ENCODE measurements around the gene RELN. TPM values are rescaled to one million over a fixed set of nuclear protein-coding genes. Genes with fewer than 3 reads are reported as not detected.
"Not testable (repeated sequence)": the region's sequence is repeated elsewhere in the genome, so short reads cannot be mapped to it uniquely, and the experiment has no call there.

Gene RELN
- total RNA-seq, 1 experiment from 2014 or later, result 0.63 TPM

DNA sequence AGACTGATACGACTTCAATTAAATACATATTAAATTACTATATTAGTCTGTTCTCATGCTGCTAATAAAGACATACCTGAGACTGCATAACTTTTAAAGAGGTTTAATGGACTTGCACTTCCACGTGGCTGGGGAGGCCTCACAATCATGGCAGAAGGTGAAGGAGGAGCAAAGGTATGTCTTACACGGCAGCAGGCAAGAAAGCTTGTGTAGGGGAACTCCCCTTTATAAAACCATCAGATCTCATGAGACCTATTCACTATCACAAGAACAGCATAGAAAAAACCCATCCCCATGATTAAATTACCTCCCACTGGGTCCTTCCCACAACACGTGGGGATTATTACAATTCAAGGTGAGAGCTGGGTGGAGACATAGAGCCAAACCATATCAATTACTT lies 92.6 kb downstream of the RELN start:
- DNase-seq (ENCODE audit: low read depth), result not testable (repeated sequence)

DNA sequence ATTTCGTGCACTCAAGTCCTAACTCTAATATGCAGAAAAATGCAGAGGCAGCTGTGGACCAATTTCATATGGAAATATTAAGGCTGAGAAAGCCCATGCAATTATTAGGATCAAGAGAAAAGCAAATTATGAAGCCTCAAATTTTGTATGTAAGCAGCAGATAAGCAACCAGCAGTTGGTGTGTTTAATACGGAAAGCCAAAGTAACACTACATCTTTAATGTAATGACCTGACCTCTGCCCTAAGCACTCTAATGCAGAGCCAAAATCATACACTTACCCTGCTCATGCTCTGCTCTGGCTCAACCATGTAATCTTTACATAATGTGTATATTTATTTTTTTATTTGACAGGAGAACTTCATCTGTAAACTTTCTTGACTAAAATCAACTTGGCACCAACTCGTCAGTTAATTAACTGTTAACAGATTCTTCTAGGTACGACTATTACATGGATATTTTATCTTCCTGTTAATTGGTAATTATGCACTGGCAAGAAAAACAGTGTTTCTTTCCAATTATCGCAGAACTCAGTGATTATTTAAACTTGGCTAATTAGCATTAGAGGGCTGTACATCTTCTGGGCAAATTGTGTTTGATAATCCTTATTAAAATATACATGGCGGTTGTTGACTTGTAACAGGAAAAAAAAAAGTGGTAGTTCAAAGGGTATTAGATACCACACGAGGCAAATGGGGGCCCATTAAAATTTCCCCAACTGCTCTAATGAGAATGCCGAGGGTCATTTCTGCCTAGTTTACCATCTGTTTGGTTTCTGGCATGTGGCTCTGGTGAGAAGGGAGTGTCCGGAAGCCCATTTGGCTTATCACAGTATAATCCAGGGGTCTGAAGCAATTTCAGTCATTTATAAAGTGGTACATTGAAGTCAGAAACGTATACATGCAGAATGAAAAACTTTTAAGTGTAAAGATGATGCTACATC lies 94.5 kb downstream of the RELN start:
- DNase-seq (ENCODE audit: low read depth), result no peak

DNA sequence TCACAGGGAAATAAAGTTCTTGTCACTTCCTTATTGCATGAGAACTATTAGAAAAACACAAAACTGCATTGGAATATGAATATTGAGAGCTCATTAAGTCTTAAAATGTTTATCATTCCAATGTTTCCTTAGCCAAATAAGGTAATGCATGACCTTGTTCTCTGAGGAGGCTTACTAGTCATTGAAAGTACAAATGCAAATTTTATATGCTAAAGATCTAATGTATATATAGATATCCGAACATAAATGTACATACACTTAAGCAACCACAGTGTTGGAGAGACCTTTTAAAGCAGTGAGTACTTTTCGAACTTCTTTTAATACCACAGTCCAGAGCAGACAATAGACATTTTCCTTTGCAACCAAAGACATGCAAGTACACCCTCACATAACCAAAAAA lies 96.1 kb downstream of the RELN start:
- DNase-seq (ENCODE audit: low read depth), result no peak

DNA sequence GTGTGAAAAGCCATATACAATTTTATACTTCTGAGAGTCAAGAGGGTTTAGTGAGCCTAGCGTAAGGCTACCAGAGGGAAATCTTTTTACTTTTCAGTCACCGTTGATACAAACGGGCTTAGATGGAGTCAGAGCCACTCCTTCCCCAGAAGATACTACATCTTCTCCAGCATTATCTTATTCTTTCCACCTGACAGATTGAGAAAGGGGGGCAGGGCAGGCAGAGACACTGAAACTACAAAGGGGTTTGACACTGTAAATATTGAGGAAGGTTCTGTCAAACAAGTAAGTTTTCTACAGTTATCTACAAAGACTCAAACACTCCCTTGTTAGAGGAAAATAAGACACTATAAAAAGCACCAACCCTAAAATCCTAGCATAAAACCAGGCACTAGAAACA lies 100.0 kb downstream of the RELN start:
- DNase-seq (ENCODE audit: low read depth), result no peak

DNA sequence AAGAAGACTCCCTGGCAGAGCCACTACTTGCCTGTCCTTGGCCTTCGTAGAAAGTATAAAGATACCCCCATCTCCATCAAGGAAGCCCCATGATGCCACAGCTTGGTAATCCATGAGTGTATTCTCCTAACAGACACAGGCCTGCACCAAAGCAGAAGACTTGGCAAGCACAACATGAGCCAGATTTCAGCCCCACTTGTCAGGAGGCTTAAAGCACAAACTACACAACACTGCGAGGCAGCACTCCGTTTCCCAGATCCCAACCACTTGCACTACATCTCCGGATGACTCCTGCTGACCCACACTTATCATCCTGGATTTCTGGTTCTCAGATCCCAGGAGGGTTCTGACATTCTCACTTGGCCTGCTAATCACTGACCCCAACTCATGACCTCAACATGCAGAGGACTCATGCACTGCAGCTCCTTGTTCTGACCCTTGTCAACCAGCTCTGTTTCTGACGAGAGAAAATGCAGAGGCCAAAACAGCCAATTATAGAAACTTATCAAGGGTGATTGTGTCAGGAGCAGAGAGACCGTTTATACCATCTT lies 100.8 kb downstream of the RELN start:
- no peak for DNase-seq (ENCODE audit: low read depth)

DNA sequence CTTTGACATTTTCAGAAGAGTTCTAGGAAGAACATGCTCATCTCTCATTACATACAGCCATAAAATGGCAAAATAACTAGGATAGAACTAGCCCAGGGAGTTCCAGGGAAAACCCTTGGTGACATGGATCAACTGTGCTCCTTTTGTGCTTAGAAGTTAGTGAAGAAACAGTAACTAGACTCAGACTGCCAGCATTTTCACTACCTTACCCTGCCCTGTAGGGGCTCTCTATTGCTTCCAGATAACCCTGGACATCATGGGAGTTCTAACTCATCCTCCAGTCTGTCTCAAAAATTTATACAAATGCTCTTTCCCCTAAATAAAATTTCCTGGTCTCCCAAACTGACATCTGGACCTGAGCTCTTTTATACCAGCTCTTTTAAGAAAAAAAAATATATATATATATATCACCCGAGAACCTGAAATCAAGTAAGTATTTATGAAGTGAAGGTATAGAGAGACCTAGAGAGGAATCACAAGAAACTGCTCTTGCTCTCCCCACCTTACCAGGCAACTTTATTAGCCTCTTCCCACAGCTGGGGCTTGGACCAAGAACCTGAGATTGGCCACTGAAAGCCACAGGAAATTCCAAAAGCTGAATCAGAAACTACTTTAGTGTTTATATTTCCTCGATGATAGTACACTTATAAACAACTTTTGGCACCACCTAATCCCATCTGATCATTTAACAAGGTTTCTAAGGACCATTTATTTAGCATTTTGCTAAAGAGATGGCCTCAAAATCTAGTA lies 101.4 kb downstream of the RELN start:
- DNase-seq (ENCODE audit: low read depth), result no peak

DNA sequence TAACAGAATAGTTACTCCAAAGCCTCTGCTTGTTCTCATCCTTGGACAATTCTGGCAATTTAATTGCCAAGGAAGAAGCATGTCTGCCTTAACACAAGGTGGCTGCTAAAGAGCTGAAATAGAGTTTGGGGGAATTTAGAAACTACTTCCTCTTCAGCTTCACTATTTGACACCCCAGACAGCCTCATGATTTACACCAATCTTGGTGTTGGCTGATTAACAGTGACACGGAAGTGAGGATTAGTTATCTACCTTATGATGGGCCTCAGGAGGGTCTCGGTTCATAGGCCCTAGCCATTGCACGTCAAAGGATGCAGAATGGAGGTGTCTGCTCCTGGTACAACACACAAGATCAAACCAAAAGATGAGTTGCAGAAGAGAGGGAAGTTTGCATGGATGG lies 102.4 kb downstream of the RELN start:
- DNase-seq (ENCODE audit: low read depth), result no peak

DNA sequence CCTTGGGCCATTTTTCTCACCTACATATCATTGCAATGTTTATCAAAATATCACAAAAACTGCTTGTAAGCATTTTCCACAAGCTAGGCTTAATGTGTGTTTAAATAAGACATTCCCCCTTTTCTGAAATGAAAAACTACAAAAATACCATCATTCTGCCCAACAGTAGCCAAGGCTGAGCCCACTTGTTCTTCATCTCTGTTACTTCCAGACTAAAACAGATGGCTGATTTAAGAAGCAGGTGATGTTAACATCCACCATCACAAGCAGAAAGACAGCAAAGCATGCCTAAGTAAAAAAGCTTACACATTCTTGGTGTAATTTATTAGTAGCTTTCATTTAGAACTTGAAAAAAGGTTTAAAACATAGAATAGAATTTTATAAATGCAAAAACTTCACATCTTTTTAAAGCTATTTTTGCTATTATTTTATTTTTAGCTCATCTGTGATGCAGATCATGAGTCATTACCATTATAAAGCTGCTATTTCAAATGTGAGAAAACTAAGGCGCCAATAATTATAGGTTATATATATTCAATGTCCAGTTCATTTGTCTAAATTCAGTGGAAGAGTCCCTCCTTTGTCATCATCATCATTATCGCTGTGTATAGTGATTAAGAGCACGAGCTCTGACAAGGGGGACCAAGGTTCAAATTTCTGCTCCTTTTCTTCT lies 109.4 kb downstream of the RELN start:
- DNase-seq (ENCODE audit: low read depth), result no peak

DNA sequence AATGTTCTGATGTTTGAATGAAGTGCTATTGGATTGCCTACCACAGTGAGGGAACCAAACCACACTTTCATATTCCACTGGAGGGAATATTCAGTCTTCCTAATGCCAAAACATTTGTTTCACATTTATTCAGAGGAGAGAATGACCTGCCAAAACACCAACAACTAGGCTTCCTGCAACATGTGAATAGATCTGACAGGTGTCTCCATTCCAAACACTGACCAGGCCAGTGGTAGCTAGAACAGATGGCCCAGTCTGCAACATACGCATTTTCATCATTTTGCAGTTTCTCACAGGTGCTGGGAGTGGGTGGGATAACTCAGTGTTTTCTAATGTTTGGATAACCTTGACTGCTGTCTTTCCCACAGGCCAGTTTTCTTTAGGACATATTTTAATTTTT lies 110.0 kb downstream of the RELN start:
- no peak for DNase-seq (ENCODE audit: low read depth)

DNA sequence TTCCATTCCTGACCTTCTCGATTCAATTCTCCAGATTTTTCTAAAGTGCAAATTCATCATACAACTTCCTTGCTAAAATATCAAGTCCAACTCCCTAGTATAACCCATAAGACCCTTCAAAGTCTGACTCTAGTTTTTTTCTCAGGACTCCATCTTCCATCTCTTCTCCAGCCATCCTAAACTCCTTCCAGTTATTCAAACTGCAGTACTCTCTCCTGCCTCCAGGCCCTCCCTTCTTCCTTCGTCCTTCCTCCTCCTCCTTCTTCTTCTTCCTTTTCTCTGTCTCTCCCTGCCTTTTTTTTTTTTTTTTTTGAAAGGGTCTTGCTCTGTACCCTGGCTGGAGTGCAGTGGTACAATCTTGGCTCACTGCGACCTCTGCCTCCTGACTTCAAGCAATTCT lies 111.9 kb downstream of the RELN start:
- no peak for DNase-seq (ENCODE audit: low read depth)

DNA sequence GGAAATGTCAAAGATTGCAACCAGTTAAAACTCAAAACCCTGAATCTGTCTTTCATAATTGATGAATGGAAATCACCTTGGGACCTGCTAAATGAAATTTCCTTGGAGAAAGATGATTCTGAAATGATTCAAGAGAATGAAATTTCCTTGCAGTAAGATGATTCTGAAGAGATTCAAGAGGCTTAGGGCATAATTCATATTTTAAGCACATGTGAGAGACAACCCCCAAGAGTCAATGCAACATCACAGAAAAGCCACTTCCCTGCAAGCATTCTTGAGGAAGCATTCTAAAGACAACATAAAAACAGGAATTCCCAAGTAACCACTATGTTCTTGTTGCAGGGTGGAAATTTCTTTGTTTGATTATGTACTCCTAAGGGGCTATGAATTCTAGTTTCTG lies 113.7 kb downstream of the RELN start:
- DNase-seq (ENCODE audit: low read depth), result no peak

DNA sequence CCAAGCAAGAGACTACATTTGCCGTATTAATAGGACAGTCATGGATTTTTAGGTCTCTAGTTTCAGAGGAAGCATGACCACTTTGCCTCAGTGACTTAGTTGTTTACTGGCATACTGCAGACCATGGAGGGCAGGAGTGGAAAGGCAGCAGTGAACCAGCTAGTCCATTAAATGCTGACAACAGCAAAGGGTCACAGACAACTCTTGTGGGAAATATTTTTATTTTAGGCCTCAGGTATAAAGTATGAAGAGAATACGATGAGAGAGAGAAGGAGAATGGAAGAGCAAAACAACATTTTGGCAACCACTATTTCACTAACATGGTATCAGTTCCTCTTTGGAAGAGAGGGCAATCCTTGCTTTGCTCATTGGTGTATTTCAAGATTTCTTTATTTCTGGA lies 118.0 kb downstream of the RELN start:
- no peak for DNase-seq (ENCODE audit: low read depth)

DNA sequence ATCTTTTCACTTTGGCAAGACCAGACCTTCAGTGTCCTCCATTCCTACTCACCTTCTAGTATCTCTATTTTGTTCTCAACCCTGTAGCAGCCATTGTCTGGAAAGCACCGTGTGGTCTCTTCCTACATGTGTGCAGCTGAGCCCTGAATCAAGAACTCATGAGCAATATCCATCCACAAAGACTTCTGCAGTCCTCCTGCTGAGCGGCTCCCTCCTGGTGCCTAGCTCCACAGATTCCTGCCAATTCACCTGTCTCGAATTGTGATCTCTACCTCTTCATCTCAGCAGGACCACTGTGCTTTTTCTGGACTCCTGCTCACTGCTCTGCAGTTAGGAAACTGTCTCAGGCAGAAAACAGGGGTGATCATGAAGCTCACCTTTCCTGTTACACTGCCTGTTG lies 118.8 kb downstream of the RELN start:
- DNase-seq (ENCODE audit: low read depth), result no peak

DNA sequence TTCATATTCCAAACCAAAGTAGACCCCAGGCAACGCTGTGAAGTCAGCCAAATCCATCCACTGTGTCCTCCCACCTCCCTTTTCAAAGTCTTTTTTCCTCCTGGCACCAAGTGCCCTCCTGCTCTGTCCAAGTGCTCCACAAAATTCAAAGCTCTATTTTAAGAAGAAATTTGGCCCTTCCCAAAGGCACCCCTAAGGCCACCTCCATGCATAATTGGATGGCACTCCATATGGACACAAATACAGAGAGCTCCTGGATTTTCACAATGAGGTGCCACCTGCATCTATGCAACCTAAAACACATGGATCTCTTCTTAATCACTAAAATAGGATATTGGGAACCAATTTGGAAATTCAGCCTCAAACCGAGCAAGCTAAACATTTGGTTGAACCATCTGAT lies 121.6 kb downstream of the RELN start:
- DNase-seq (ENCODE audit: low read depth), result no peak

DNA sequence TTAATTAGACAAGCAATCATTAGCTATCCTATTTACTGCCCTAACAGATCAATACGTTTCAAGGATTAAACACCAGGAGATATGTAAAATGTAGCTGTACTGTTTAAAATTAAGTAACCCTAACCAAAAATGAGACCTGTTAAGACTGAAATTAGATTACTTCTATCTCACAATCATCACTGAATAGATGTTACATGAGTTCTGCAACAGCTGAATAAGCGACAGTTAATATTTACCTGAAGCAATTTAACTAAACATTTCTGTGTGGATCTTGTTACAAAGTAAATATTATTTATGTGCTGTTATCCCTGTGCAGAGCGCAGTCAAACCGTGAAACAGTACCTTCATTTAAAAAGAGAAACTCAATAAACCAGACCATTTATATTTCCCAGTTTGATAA lies 122.5 kb downstream of the RELN start:
- no peak for DNase-seq (ENCODE audit: low read depth)

DNA sequence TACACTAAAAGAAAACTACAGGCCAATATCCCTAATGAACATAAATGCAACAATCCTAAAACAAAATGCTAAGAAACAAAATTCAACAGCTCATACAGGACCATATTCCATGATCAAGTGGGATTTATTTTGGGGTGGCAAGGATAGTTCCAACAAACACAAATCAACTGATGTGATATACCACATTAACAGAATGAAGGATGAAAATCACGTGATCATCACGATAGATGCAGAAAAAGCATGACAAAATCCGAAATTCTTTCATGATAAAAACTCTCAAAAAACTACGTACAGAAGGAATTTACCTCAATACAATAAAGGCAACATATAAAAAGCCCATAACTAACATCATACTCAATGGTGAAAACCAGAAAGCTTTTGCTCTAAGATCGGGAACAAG lies 124.0 kb downstream of the RELN start:
- DNase-seq (ENCODE audit: low read depth), result no peak

DNA sequence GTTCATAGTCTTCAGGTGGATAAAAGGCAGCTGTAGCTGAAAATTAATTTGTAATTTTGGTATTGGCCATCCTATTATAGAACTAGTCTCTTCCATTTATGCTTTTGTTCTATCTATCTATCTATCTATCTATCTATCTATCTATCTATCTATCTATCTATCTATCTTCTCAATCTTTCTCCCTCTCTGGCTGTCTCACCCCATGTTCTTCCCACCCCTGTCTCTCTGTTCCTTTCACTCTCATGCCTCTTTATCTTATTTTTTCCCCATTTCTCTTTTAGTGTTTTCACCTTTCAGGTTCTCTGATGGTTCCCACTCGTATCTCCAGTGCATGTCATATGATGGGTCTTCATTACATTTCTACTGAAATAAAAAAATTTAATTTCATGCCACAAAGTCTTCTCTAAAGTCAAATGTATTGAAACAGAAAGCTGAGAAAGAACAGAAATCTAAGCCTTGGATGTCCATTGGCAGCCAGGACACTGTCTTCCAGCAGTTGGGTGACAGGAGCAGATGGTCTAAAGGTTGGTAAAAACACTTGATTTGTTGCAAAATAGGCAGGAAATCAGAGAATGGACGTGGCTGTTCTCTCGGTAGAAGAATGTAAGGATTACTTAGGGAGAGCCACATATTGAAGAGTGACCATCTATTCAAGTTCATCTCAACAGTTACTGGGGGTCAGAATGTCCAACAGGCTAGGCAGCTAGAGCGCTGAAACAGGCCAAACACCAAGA lies 127.0 kb downstream of the RELN start:
- no peak for DNase-seq (ENCODE audit: low read depth)

DNA sequence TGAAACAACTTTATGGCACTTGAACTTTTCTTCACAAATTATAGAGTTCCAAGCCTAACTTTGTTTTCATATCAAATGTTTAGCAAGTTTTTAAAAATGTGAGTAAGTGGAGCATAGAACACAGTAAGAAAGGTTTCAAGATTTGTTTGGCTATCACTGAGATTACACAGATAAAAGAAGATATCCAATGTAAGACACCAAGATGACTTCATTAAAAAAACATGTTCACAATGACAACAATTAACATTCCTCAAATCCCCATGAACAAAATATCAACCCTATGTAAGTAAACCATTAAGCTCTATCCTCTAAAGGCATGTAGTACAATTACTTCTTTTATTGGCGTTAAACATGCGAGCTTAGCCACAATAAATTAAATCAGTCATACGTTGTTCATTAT lies 129.7 kb downstream of the RELN start:
- no peak for DNase-seq (ENCODE audit: low read depth)

DNA sequence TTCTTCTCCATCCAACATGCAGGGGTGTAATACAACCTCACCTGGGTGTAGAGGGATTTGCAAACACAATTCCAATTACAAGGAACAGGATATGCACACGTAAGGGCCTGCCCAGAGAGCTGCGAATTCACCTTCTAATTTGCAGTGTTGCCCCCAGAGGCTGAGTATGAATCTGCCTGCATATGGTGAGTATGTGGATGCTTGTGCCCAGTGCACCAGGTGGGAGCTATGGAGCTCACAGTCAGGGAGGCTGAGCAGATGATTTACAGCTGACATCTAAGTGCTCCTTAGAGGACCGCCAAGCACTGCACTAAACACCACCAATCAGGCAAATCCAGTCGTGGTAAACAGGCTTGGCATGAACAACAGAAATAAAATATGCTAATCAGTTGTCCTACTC lies 132.0 kb downstream of the RELN start:
- DNase-seq (ENCODE audit: low read depth), result no peak

DNA sequence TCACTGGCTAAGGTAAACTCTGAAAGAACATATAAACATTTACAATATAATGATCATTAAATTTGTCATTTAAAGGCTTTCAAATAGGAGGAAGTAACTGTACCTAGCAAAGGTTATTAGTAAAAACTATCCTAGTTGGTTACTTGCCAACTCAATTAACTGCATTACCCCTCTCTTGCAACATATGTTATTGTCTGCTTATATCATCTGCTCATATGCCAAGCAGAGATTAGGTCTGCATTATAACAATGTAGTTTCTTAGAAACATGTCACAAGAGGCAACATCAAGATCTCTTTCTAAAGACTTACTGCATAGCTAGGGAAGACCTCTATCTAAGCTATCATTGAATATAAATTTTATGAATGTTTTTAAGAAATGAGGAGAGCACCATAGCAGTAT lies 132.5 kb downstream of the RELN start:
- DNase-seq (ENCODE audit: low read depth), result no peak

DNA sequence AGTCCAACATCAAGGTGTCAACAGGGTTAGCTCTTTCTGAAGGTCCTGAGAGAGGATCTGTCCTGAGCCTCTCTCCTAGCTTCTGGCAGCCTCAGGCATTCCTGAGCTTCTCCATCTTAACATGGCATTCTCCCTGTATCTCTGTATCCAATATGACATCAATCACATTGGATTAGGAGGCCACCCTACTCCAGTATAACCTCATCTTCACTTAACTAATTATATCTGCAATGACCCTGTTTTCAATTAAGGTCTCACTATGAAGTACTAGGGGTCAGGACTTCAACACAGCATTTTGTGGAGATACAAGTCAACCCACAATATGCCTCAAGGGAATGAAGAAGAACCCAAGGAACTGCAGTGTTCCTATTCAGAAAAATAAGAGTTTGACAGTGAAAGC lies 133.8 kb downstream of the RELN start:
- no peak for DNase-seq (ENCODE audit: low read depth)
